ENCODE data around the gene IL17A.

The IL17A gene

DNA sequence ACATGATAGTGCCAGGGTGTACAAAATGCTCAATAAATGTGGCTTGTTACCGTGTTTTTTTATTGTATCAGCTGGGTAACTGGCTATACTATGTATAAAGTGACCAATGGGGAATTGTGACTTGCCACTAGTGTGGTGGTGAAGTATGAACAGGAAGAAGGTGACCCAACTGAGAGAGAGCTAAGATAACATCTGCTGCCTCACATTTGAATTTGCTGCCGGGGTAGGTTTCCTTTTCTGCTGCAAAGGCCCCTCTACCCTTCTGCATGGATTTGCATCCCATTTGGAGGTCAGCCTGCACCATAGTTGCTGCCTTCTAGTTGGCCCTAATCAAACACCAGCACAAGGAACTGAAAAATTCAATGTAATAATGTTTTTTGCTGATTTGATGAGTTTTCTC lies 24.1 kb downstream of the IL17A start:
- DNase-seq (ENCODE audit: low read depth in 1 of 2, low spot score in 1 of 2), result no peak

GRCh38 chr6:52213127-52213526 lies 27.0 kb downstream of the IL17A start:
- no peak for DNase-seq (ENCODE audit: low read depth in 1 of 2, low spot score in 1 of 2)

GRCh38 chr6:52215787-52216186 lies 29.6 kb downstream of the IL17A start:
- no peak for DNase-seq (ENCODE audit: low read depth in 1 of 2, low spot score in 1 of 2)

GRCh38 chr6:52216932-52217575 lies 30.9 kb downstream of the IL17A start:
- no peak for DNase-seq (ENCODE audit: low read depth in 1 of 2, low spot score in 1 of 2)

GRCh38 chr6:52217761-52218160 lies 31.6 kb downstream of the IL17A start:
- no peak for DNase-seq (ENCODE audit: low read depth in 1 of 2, low spot score in 1 of 2)

DNA sequence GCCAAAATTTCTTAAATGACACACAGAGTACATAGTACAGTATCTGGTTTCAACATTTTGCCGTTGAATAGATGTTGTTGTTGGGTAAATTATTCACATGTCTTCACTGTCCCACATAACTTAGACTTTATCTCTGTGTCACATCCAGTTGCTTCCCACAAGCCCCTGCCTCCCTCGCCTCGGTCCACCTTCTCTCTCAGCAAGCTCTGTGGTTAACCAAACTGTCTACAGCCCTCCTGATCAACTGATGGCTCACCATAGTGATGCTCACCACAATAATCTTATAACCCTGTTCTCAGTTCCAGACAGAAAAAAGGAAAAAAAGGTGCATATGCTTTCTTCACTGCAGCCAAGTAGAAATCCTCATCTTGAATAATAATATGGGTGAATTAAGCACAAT lies 35.1 kb downstream of the IL17A start:
- peak in 1 of 2 donors; percentile 39 for DNase-seq (ENCODE audit: low read depth in 1 of 2, low spot score in 1 of 2)

DNA sequence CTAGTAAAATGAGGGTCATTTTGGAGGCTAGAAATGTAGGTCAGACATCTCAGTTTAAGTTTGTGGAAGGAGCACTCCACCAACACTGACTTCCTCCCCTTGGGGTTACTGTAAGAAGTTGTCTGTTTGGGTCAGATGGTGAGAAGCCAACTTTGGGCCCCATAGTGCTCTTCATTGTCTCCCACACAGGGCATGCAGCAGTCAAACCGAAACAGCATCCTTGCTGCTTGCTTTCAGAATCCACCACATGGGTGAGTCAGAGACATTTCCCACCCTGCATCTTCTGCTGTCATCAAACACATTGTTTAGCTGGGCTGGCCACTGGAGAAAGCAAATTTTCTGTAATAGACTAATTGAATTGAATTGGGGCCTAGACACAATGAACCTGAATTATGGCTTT lies 41.3 kb downstream of the IL17A start:
- peak; percentile 28 to 68 for DNase-seq (ENCODE audit: low read depth in 1 of 2, low spot score in 1 of 2)

GRCh38 chr6:52230685-52231084 lies 44.5 kb downstream of the IL17A start:
- no peak for DNase-seq (ENCODE audit: low read depth in 1 of 2, low spot score in 1 of 2)

- DNase-seq (ENCODE audit: low read depth in 1 of 2, low spot score in 1 of 2), result peak in 1 of 2 donors; percentile 13
Observed at GRCh38 chr6:52231406-52232127, 45.4 kb downstream of the IL17A start.

GRCh38 chr6:52233005-52233404 lies 46.8 kb downstream of the IL17A start:
- no peak for DNase-seq (ENCODE audit: low read depth in 1 of 2, low spot score in 1 of 2)

- DNase-seq (ENCODE audit: low read depth in 1 of 2, low spot score in 1 of 2), result peak in 1 of 2 donors; percentile 15
Observed at GRCh38 chr6:52233975-52234823, 48.0 kb downstream of the IL17A start.

Measured in activated CD4-positive, alpha-beta T cell treated with anti-CD3 and anti-CD28 coated beads, Interleukin-2, amount 50 U/mL, for 24 hours (primary cell).